Duodenal mucosa (tissue), 2 donors: ENCODE measurements around the gene IQCK.

Source experiments
- H3K27ac ChIP-seq: one replicate; pipeline ENCODE4 v1.7.0; 2013; ENCODE audit warnings: low read depth, low read length
- H3K27me3 ChIP-seq, 2 donors: one replicate each; pipeline ENCODE4 v1.7.0; 2013; ENCODE audit warnings: low read length in 2 of 2, control low read depth in 1 of 2; ENCODE audit not compliant: insufficient read depth in 2 of 2, control insufficient read depth in 1 of 2
- H3K36me3 ChIP-seq, 2 donors: one replicate each; pipeline ENCODE4 v1.7.0; 2013; ENCODE audit warnings: low read length in 2 of 2, control low read depth in 1 of 2; ENCODE audit not compliant: insufficient read depth in 2 of 2, control insufficient read depth in 1 of 2
- H3K4me1 ChIP-seq, 2 donors: one replicate each; pipeline ENCODE4 v1.7.0; 2013; ENCODE audit warnings: low read length in 2 of 2, control low read depth in 1 of 2; ENCODE audit not compliant: insufficient read depth in 2 of 2, control insufficient read depth in 1 of 2
- H3K4me3 ChIP-seq, 2 donors: one replicate each; pipeline ENCODE4 v1.7.0; 2013; ENCODE audit warnings: low read length in 2 of 2, low read depth in 1 of 2
- H3K9ac ChIP-seq, 2 donors: one replicate each; pipeline ENCODE4 v1.7.0; 2013; ENCODE audit warnings: low read length in 2 of 2, low read depth in 1 of 2
- H3K9me3 ChIP-seq, 2 donors: one replicate each; pipeline ENCODE4 v1.7.0; 2013; ENCODE audit warnings: low read length in 2 of 2, control low read depth in 1 of 2; ENCODE audit not compliant: control insufficient read depth in 1 of 2

IQCK gene

GRCh38 chr16:19707569-19708295, 10.3 kb upstream of the IQCK start:
- Histone ChIP-seq H3K9me3 (no peaks in the 10 kb centered on the region), H3K4me1 (peaks cover 0 to 9% of the 10 kb centered on the region in 2 donors), H3K27me3 (no peaks in the 10 kb centered on the region), H3K9ac (no peak overlapping the region), H3K36me3 (peaks cover 13 to 77% of the 10 kb centered on the region in 2 donors), H3K27ac (no peak overlapping the region), H3K4me3 (no peak overlapping the region)

GRCh38 chr16:19708296-19709205, 9.5 kb upstream of the IQCK start:
- no peak overlapping the region for H3K4me3 ChIP-seq
- H3K4me1 ChIP-seq = peaks cover 0 to 9% of the 10 kb centered on the region in 2 donors
- no peaks in the 10 kb centered on the region for H3K27me3 ChIP-seq
- no peak overlapping the region for H3K27ac ChIP-seq
- H3K9ac ChIP-seq = no peak overlapping the region
- no peaks in the 10 kb centered on the region for H3K9me3 ChIP-seq
- H3K36me3 ChIP-seq = peaks cover 13 to 80% of the 10 kb centered on the region in 2 donors

DNA sequence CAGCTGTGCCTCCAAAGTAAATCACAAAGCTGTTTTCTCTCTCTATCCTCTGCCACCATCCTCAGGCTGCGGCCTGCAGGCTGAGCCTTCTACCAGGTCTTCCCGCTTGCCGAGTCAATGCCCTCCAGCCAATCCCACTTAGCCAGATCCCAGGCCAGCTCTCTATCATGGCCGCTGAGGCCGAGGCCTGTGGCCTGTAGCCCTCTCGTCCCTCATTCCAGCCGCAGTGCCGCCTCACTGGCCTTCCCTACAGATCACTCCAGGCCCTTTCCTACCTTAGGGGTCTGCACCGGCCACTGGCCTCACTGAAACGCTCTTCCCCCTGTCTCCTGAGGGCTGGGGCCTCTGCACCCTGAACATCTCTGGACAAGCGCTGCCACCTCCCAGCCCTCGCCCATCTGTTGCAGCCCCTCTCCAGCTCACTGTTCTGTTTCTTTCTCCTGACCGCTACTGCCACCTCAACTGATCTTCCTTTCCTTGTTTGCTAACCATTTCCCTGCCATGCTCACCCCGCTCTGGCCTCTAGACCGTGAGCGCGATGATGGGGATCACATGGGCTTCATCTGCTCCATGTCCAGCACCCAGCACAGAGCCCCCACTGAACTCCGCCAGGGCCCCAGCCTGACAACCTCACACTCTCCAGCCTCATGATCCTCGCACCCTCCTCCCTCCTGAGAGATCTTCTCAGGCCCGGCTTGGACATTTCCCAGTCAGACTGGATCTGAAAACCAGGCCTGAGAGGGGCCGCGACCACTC, 8.5 kb upstream of the IQCK start:
- peaks cover 12 to 80% of the 10 kb centered on the region in 2 donors for H3K36me3 ChIP-seq
- no peaks in the 10 kb centered on the region for H3K9me3 ChIP-seq
- H3K9ac ChIP-seq = no peak overlapping the region
- peaks cover 0 to 9% of the 10 kb centered on the region in 2 donors for H3K4me1 ChIP-seq
- no peak overlapping the region for H3K4me3 ChIP-seq
- no peak overlapping the region for H3K27ac ChIP-seq
- H3K27me3 ChIP-seq = no peaks in the 10 kb centered on the region

DNA sequence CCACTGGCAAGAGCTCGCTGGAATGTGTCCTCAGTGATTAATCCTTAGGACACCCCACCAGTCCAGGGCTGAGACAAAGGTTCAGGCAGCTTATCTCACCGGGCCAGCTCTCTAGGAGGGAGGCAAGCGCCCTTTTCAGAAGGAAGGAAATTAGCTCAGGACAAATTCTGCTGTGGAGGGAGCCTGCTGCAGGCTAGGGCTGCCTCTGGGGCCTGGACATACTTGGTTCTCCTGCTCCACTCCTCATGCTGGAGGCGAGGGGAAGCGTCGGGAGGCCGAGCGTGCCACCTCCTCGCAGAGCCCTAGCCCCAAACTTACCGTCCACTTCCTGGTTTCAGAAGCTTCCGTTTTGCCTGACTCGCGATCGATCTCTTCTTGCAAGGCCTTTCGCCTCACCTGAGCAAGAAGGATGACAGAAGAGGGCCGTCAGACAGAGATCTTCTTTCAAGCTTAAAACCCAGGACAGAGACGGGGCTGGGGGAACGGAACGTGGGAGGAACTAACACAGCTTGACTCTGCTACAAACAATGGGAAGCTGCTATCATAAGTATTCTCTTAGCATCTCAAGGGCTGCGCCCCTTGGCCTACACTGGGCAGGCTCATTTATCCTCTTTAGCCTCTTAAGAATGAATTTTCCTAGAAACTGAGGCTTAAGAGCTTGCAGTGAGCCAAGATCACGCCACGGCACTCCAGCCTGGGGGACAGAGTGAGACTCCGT, 7.7 kb upstream of the IQCK start:
- Histone ChIP-seq H3K36me3 (peaks cover 5 to 74% of the 10 kb centered on the region in 2 donors), H3K27ac (no peak overlapping the region), H3K27me3 (no peaks in the 10 kb centered on the region), H3K4me3 (no peak overlapping the region), H3K9me3 (no peaks in the 10 kb centered on the region), H3K4me1 (peaks cover 0 to 9% of the 10 kb centered on the region in 2 donors), H3K9ac (no peak overlapping the region)

GRCh38 chr16:19710991-19711545, 7.0 kb upstream of the IQCK start:
- H3K27ac ChIP-seq = no peak overlapping the region
- no peak overlapping the region for H3K4me3 ChIP-seq
- H3K9ac ChIP-seq = no peak overlapping the region
- no peaks in the 10 kb centered on the region for H3K9me3 ChIP-seq
- H3K4me1 ChIP-seq = peaks cover 4 to 13% of the 10 kb centered on the region in 2 donors
- no peaks in the 10 kb centered on the region for H3K27me3 ChIP-seq
- H3K36me3 ChIP-seq = peaks cover 3 to 67% of the 10 kb centered on the region in 2 donors

- peaks cover 3 to 63% of the 10 kb centered on the region in 2 donors for H3K36me3 ChIP-seq
- no peak overlapping the region for H3K9ac ChIP-seq
- no peaks in the 10 kb centered on the region for H3K9me3 ChIP-seq
- peaks cover 10 to 19% of the 10 kb centered on the region in 2 donors for H3K4me1 ChIP-seq
- H3K27me3 ChIP-seq = no peaks in the 10 kb centered on the region
- H3K27ac ChIP-seq = no peak overlapping the region
- no peak overlapping the region for H3K4me3 ChIP-seq
Measured at GRCh38 chr16:19711643-19712042, 6.4 kb upstream of the IQCK start.

DNA sequence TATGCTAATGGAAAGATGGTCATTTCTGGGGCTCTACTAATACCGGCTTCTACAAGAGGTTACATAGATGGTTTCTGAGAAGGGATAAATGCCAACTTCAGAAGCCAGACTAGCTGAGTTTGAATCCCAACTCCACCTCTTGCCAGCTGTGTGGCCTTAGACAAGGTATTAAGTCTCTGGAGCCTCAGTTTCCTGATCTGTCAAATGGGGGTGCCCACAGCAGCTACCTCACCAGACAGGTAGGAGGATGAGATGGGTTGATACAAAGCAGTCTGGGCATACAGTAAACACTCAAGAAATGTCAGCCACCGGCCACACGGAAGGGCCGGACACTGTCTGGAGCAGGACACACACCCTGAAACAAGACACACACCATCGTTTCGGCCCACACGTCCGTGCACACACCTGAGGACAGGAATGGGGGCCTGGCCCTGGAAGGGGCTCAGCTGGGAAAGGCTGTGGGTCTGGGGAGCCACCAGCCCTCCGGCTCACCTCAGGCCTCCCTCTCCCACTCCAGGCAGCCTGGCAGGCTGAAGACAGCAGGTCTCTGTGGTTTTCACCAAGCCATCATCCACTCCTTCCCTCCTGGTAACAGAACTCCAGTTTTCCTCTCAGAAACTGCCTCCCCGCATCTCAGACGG, 5.5 kb upstream of the IQCK start:
- H3K4me1 ChIP-seq = peaks cover 15 to 25% of the 10 kb centered on the region in 2 donors
- no peak overlapping the region for H3K27ac ChIP-seq

GRCh38 chr16:19713697-19714096, 4.4 kb upstream of the IQCK start:
- no peak overlapping the region for H3K9ac ChIP-seq
- H3K36me3 ChIP-seq = peaks cover 3 to 48% of the 10 kb centered on the region in 2 donors
- H3K9me3 ChIP-seq = no peaks in the 10 kb centered on the region
- H3K4me3 ChIP-seq = no peak overlapping the region
- H3K4me1 ChIP-seq = peaks cover 15 to 25% of the 10 kb centered on the region in 2 donors
- H3K27me3 ChIP-seq = no peaks in the 10 kb centered on the region
- no peak overlapping the region for H3K27ac ChIP-seq

More for the DNA sequence above, 5.5 kb upstream of the IQCK start:
- H3K36me3 ChIP-seq = peaks cover 3 to 57% of the 10 kb centered on the region in 2 donors
- H3K27me3 ChIP-seq = no peaks in the 10 kb centered on the region
- no peak overlapping the region for H3K4me3 ChIP-seq
- H3K9me3 ChIP-seq = no peaks in the 10 kb centered on the region
- no peak overlapping the region for H3K9ac ChIP-seq

GRCh38 chr16:19715566-19715965, 2.5 kb upstream of the IQCK start:
- Histone ChIP-seq H3K27me3 (no peaks in the 10 kb centered on the region), H3K9me3 (no peaks in the 10 kb centered on the region), H3K4me1 (peaks cover 20 to 31% of the 10 kb centered on the region in 2 donors), H3K9ac (no peak overlapping the region), H3K27ac (no peak overlapping the region), H3K36me3 (peaks cover 3 to 31% of the 10 kb centered on the region in 2 donors), H3K4me3 (no peak overlapping the region)
